CD4-positive, alpha-beta memory T cell (primary cell): Measurements from ENCODE around the gene SMIM28. TPM values are rescaled to one million over a fixed set of nuclear protein-coding genes. Genes with fewer than 3 reads are reported as not detected.

ENCODE experiments used
- CTCF ChIA-PET: fragments of 350-600 bp; sonication (Branson Sonifier 250); formaldehyde crosslinking; loops from one replicate; lab custom pipeline; 2021; ENCODE audit warnings: inconsistent platforms; ENCODE audit not compliant: partially characterized antibody; lab: Charles Lee
- POLR2A ChIA-PET: fragments of 350-600 bp; sonication (Branson Sonifier 250); formaldehyde crosslinking; loops from one replicate; lab custom pipeline; 2021; ENCODE audit not compliant: partially characterized antibody; lab: Charles Lee
- DNase-seq, 5 donors: peaks; one replicate each; pipeline versions ENCODE4 v3.0.0 to v3.0.0-alpha.2; 2020 to 2022; ENCODE audit warnings: mixed read lengths in 1 of 5
- H3K27ac ChIP-seq: one replicate; pipeline ENCODE4 v1.7.0; 2013; ENCODE audit warnings: low read depth, low read length
- H3K27me3 ChIP-seq: 2 replicates; pipeline ENCODE4 v1.7.0; 2013; ENCODE audit warnings: mild to moderate bottlenecking, low read length, moderate library complexity; ENCODE audit not compliant: insufficient read depth
- H3K36me3 ChIP-seq: 2 replicates; pipeline ENCODE4 v1.7.0; 2013; ENCODE audit warnings: mild to moderate bottlenecking, low read length, moderate library complexity; ENCODE audit not compliant: insufficient read depth
- H3K4me1 ChIP-seq: 2 replicates; pipeline ENCODE4 v1.7.0; 2013; ENCODE audit warnings: mild to moderate bottlenecking, low read length, moderate library complexity; ENCODE audit not compliant: insufficient read depth
- H3K4me3 ChIP-seq, 2 donors: one replicate each; pipeline ENCODE4 v1.7.0; 2013; ENCODE audit warnings: low read length in 2 of 2, mild to moderate bottlenecking in 1 of 2
- H3K9me3 ChIP-seq, 2 donors: one replicate each; pipeline ENCODE4 v1.7.0; 2013; ENCODE audit warnings: low read length in 2 of 2, control low read depth in 1 of 2; ENCODE audit not compliant: control insufficient read depth in 1 of 2
- H3K27ac Mint-ChIP-seq, 7 donors: one replicate each; pipeline ENCODE4 v1.8.0; 2020 to 2021; ENCODE audit warnings: mixed read lengths in 7 of 7, mild to moderate bottlenecking in 6 of 7, inconsistent platforms in 3 of 7, moderate library complexity in 3 of 7
- H3K27me3 Mint-ChIP-seq, 2 donors: one replicate each; pipeline ENCODE4 v1.8.0; 2020 to 2021; ENCODE audit warnings: mixed read lengths in 2 of 2
- H3K36me3 Mint-ChIP-seq, 2 donors: one replicate each; pipeline ENCODE4 v1.8.0; 2020 to 2021; ENCODE audit warnings: mixed read lengths in 2 of 2, inconsistent platforms in 1 of 2, mild to moderate bottlenecking in 1 of 2
- H3K4me1 Mint-ChIP-seq, 4 donors: one replicate each; pipeline ENCODE4 v1.8.0; 2020 to 2021; ENCODE audit warnings: mixed read lengths in 4 of 4, mild to moderate bottlenecking in 1 of 4
- H3K4me3 Mint-ChIP-seq, 8 donors: one replicate each; pipeline ENCODE4 v1.8.0; 2020 to 2021; ENCODE audit warnings: mixed read lengths in 8 of 8, mild to moderate bottlenecking in 7 of 8, moderate library complexity in 6 of 8, inconsistent platforms in 3 of 8
- H3K9me3 Mint-ChIP-seq, 8 donors: one replicate each; pipeline ENCODE4 v1.8.0; 2020 to 2021; ENCODE audit warnings: mixed read lengths in 8 of 8, mild to moderate bottlenecking in 5 of 8, inconsistent platforms in 3 of 8, moderate library complexity in 1 of 8
- intact Hi-C: fragments of 100-400 bp; cut with micrococcal nuclease; formaldehyde crosslinking; loops from one replicate; pipeline ENCODE4 v1.15.1; 2023
- polyA plus RNA-seq, 2 donors: library from polyadenylated mRNA; unstranded; fragments of 300-500 nt; fragmentation: Illumina TruSeq; gene quantifications; one replicate each; pipeline ENCODE4 v1.2.3, GENCODE V29; 2021
- total RNA-seq, 2 experiments: library from RNA; stranded (reverse); gene quantifications; one replicate each; pipeline ENCODE4 v1.2.3, GENCODE V29; 2021

The SMIM28 gene
- total and polyA plus RNA-seq, 4 experiments from 2014 or later, result not detected

- Histone ChIP-seq H3K27ac (no peak overlapping the region), H3K27me3 (no peaks in the 10 kb centered on the region), H3K36me3 (peaks cover 21% of the 10 kb centered on the region), H3K4me1 (no peaks in the 10 kb centered on the region), H3K9me3 (no peaks in the 10 kb centered on the region), H3K4me3 (no peak overlapping the region)
- Mint-ChIP-seq H3K4me1 (peaks cover 2 to 9% (median 3%) of the 10 kb centered on the region in 4 donors), H3K36me3 (peaks cover 63 to 69% of the 10 kb centered on the region in 2 donors), H3K4me3 (no peak overlapping the region), H3K27ac (peak overlapping the region in 2 of 7 donors; percentile 8 to 23), H3K27me3 (no peaks in the 10 kb centered on the region), H3K9me3 (peaks cover 0 to 3% (median 0%) of the 10 kb centered on the region in 8 donors)
- ChIA-PET POLR2A (interaction anchor here (1.6 to 2.6 kb wide), 2 partner anchors 9 to 12 kb away, joined by 3 to 10 read pairs; partner anchors contain the start of gene HEBP2), CTCF (interaction anchor here (0.5 to 1.3 kb wide), 3 partner anchors 13 to 104 kb away, joined by 3 to 8 read pairs (median 3); no protein-coding TSS in a partner anchor)
- DNase-seq, result no peak
- intact Hi-C loops, result no loop called here
Observed at GRCh38 chr6:138416206-138416605, 38.5 kb downstream of the SMIM28 start.

DNA sequence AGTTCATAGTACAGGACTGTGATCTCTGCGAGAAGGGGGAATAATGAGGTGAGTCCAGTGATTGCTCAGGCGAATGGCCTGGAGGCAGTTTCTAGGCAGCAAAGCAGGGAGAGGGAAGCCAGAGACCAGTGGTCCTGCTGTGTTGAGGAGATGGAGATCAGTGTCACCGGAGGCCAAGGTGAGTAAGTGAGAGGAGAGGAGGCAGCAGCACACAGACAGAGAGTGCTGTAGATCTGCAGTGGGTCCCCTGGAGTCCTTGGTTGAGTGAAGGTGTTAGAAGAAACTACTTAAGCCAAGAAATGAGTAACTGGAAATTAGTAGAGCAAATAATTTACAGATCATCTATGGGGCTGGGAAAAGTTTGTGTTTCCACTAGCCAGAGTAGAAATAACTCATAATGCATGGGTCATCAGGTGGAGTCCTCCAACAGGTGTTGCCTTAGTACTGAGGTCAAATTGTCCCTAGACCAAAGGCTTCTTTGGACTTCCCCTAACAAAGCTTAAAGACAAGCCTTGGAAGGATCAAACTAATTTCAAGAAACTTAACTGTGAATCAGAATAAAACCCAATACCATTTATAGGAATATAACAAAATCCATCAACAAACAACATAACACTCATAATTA lies 39.9 kb downstream of the SMIM28 start:
- H3K27me3 ChIP-seq, result no peaks in the 10 kb centered on the region
- peaks cover 17% of the 10 kb centered on the region for H3K36me3 ChIP-seq
- Mint-ChIP-seq H3K27ac (peak overlapping the region in 4 of 7 donors; percentile 1 to 47 (median 23)), H3K4me1 (peaks cover 0 to 5% (median under 1%) of the 10 kb centered on the region in 4 donors), H3K27me3 (no peaks in the 10 kb centered on the region), H3K36me3 (peaks cover 54 to 58% of the 10 kb centered on the region in 2 donors), H3K4me3 (no peak overlapping the region), H3K9me3 (peaks cover 0 to 3% (median 0%) of the 10 kb centered on the region in 8 donors)
- intact Hi-C loops, result no loop called here
- no peak overlapping the region for H3K27ac ChIP-seq
- no peaks in the 10 kb centered on the region for H3K9me3 ChIP-seq
- POLR2A ChIA-PET, result no interaction called here
- no peak overlapping the region for H3K4me3 ChIP-seq
- no peak for DNase-seq
- no peaks in the 10 kb centered on the region for H3K4me1 ChIP-seq
- CTCF ChIA-PET, result interaction anchor here (1.2 kb wide), 1 partner anchor 92 kb away, joined by 3 read pairs; no protein-coding TSS in a partner anchor

GRCh38 chr6:138418118-138418742 lies 40.5 kb downstream of the SMIM28 start:
- Mint-ChIP-seq H3K27me3 (no peaks in the 10 kb centered on the region), H3K27ac (peak overlapping the region in 1 of 7 donors; percentile 43), H3K9me3 (peaks cover 0 to 3% (median 0%) of the 10 kb centered on the region in 8 donors), H3K4me1 (peaks cover 2 to 8% (median 3%) of the 10 kb centered on the region in 4 donors), H3K4me3 (no peak overlapping the region), H3K36me3 (peaks cover 49 to 52% of the 10 kb centered on the region in 2 donors)
- ChIA-PET POLR2A (no interaction called here), CTCF (interaction anchor here (1.2 kb wide), 1 partner anchor 91 kb away, joined by 3 read pairs; no protein-coding TSS in a partner anchor)
- Histone ChIP-seq H3K4me1 (peaks cover 4% of the 10 kb centered on the region), H3K27ac (no peak overlapping the region), H3K36me3 (peaks cover 11% of the 10 kb centered on the region), H3K27me3 (no peaks in the 10 kb centered on the region), H3K9me3 (no peaks in the 10 kb centered on the region), H3K4me3 (no peak overlapping the region)
- intact Hi-C loops, result no loop called here
- no peak for DNase-seq

GRCh38 chr6:138419766-138420165 lies 42.1 kb downstream of the SMIM28 start:
- no peak for DNase-seq
- no peak overlapping the region for H3K4me3 Mint-ChIP-seq
- peaks cover 5% of the 10 kb centered on the region for H3K36me3 ChIP-seq

DNA sequence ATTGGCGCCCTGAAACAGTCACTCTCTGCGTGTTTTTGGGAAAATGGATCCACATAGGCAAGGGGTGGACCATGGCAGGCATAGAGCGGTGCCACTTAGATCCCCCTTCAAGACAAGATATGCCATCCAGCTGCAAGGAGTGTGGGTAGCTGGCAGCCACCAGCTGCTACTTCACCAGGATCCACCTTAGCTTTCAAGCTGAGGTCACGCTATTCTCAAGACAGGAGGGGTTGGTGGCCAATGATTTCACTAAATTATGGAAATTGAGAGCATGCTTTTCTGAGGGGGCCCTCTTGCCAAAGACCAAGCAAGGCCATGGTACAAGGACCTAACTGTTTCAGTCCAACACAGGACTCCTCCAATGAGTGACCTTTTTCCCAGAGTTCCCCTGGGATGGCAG lies 42.7 kb downstream of the SMIM28 start:
- H3K4me3 Mint-ChIP-seq, result no peak overlapping the region

More at GRCh38 chr6:138419766-138420165, 42.1 kb downstream of the SMIM28 start:
- Mint-ChIP-seq H3K4me1 (peaks cover 4 to 12% (median 6%) of the 10 kb centered on the region in 4 donors), H3K27me3 (no peaks in the 10 kb centered on the region), H3K9me3 (peaks cover 0 to 3% (median 0%) of the 10 kb centered on the region in 8 donors), H3K27ac (no peak overlapping the region), H3K36me3 (peaks cover 39 to 40% of the 10 kb centered on the region in 2 donors)
- Histone ChIP-seq H3K9me3 (no peaks in the 10 kb centered on the region), H3K4me1 (peaks cover 6% of the 10 kb centered on the region), H3K4me3 (no peak overlapping the region), H3K27ac (no peak overlapping the region), H3K27me3 (no peaks in the 10 kb centered on the region)
- CTCF ChIA-PET, result interaction anchor here (1.0 kb wide), 1 partner anchor 16 kb away, joined by 3 read pairs; the partner anchor contains the start of gene HEBP2
- POLR2A ChIA-PET, result no interaction called here
- intact Hi-C loops, result no loop called here

DNA sequence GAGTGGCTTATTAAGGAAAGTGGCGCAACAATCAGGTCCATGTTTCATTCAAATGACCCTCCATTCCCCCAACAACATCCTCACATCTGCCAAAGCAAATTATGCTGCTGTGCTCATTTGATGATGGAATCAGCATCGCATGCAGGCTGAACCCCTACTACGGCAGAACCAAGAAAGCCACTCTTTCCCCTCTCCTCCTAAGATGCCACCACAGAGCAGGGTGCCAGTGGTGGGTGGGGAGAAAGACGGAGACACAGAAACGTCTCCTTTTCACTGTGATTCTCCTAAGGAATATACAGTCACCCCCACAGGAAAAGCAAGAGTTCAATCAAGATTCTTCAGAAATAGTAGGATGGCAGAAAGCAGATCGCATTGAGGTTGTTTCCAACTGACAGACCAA lies 43.4 kb downstream of the SMIM28 start:
- intact Hi-C loops, result no loop called here
- Histone ChIP-seq H3K36me3 (peaks cover 5% of the 10 kb centered on the region), H3K27me3 (no peaks in the 10 kb centered on the region), H3K27ac (no peak overlapping the region), H3K9me3 (no peaks in the 10 kb centered on the region), H3K4me3 (no peak overlapping the region), H3K4me1 (peaks cover 6% of the 10 kb centered on the region)
- POLR2A ChIA-PET, result no interaction called here
- H3K27ac Mint-ChIP-seq, result no peak overlapping the region
- H3K36me3 Mint-ChIP-seq, result peaks cover 33 to 38% of the 10 kb centered on the region in 2 donors
- peaks cover 4 to 12% (median 5%) of the 10 kb centered on the region in 4 donors for H3K4me1 Mint-ChIP-seq
- CTCF ChIA-PET, result no interaction called here
- DNase-seq, result no peak
- H3K27me3 Mint-ChIP-seq, result no peaks in the 10 kb centered on the region
- H3K4me3 Mint-ChIP-seq, result no peak overlapping the region
- peaks cover 0 to 3% (median 0%) of the 10 kb centered on the region in 8 donors for H3K9me3 Mint-ChIP-seq

More for the DNA sequence above, 42.7 kb downstream of the SMIM28 start:
- Histone ChIP-seq H3K27ac (no peak overlapping the region), H3K27me3 (no peaks in the 10 kb centered on the region), H3K4me3 (no peak overlapping the region), H3K36me3 (peaks cover 5% of the 10 kb centered on the region), H3K9me3 (no peaks in the 10 kb centered on the region), H3K4me1 (peaks cover 6% of the 10 kb centered on the region)
- intact Hi-C loops, result no loop called here
- no peak for DNase-seq
- ChIA-PET CTCF (interaction anchor here (1.0 kb wide), 1 partner anchor 16 kb away, joined by 3 read pairs; the partner anchor contains the start of gene HEBP2), POLR2A (no interaction called here)
- Mint-ChIP-seq H3K36me3 (peaks cover 37% of the 10 kb centered on the region in 2 donors), H3K9me3 (peaks cover 0 to 3% (median 0%) of the 10 kb centered on the region in 8 donors), H3K27me3 (no peaks in the 10 kb centered on the region), H3K27ac (no peak overlapping the region), H3K4me1 (peaks cover 4 to 12% (median 5%) of the 10 kb centered on the region in 4 donors)

- Histone ChIP-seq H3K27ac (no peak overlapping the region), H3K4me3 (no peak overlapping the region), H3K27me3 (no peaks in the 10 kb centered on the region), H3K36me3 (peaks cover 5% of the 10 kb centered on the region), H3K9me3 (no peaks in the 10 kb centered on the region), H3K4me1 (peaks cover 6% of the 10 kb centered on the region)
- Mint-ChIP-seq H3K9me3 (peaks cover 0 to 3% (median 0%) of the 10 kb centered on the region in 8 donors), H3K27ac (no peak overlapping the region), H3K4me1 (peaks cover 4 to 12% (median 5%) of the 10 kb centered on the region in 4 donors), H3K27me3 (no peaks in the 10 kb centered on the region), H3K4me3 (no peak overlapping the region), H3K36me3 (peaks cover 27 to 33% of the 10 kb centered on the region in 2 donors)
- POLR2A ChIA-PET, result no interaction called here
- CTCF ChIA-PET, result interaction anchor here (1.1 kb wide), 1 partner anchor 304 kb away, joined by 3 read pairs; no protein-coding TSS in a partner anchor
- intact Hi-C loops, result no loop called here
- no peak for DNase-seq
Observed at GRCh38 chr6:138421608-138422007, 43.9 kb downstream of the SMIM28 start.
